Lung (tissue), 12 donors: Measurements from ENCODE around the gene CLPTM1L. TPM values are rescaled to one million over a fixed set of nuclear protein-coding genes. Genes with fewer than 3 reads are reported as not detected.

Experiments
- ATAC-seq: fragments of 200-7000 bp; cut with Tn5 transposase; one replicate; pipeline ENCODE4 v1.9.1; 2020; ENCODE audit warnings: moderate number of reproducible peaks; ENCODE audit not compliant: insufficient read depth, low FRiP score
- DNase-seq, 3 donors: peaks; one replicate each; pipeline ENCODE4 v3.0.0-alpha.2; 2013 to 2017
- H3K27ac ChIP-seq, 2 donors: one replicate each; pipeline ENCODE4 v1.5.1; 2013; ENCODE audit warnings: mild to moderate bottlenecking in 2 of 2, moderate library complexity in 2 of 2, control low read depth in 1 of 2, inconsistent platforms in 1 of 2, low read depth in 1 of 2, low read length in 1 of 2
- H3K27me3 ChIP-seq, 3 donors: one replicate each; pipeline ENCODE4 v1.5.1; 2013; ENCODE audit warnings: low read length in 2 of 3; ENCODE audit not compliant: control insufficient read depth in 3 of 3, insufficient read depth in 3 of 3
- H3K36me3 ChIP-seq, 4 donors: one replicate each; pipeline ENCODE4 v1.5.1; 2013; ENCODE audit warnings: low read length in 4 of 4, mild to moderate bottlenecking in 1 of 4, moderate library complexity in 1 of 4; ENCODE audit not compliant: control insufficient read depth in 4 of 4, insufficient read depth in 4 of 4
- H3K4me1 ChIP-seq, 5 donors: one replicate each; pipeline ENCODE4 v1.5.1; 2013; ENCODE audit warnings: low read length in 5 of 5, mild to moderate bottlenecking in 2 of 5, moderate library complexity in 1 of 5; ENCODE audit not compliant: control insufficient read depth in 5 of 5, insufficient read depth in 5 of 5
- H3K4me3 ChIP-seq: one replicate; pipeline ENCODE4 v1.5.1; 2013; ENCODE audit warnings: mild to moderate bottlenecking, control low read depth, moderate library complexity
- H3K9ac ChIP-seq, 2 donors: one replicate each; pipeline ENCODE4 v1.5.1; 2013; ENCODE audit warnings: low read length in 2 of 2, control low read depth in 1 of 2; ENCODE audit not compliant: insufficient read depth in 1 of 2
- H3K9me3 ChIP-seq, 4 donors: one replicate each; pipeline ENCODE4 v1.5.1; 2013; ENCODE audit warnings: low read length in 3 of 4, mild to moderate bottlenecking in 1 of 4, moderate library complexity in 1 of 4; ENCODE audit not compliant: control insufficient read depth in 4 of 4, insufficient read depth in 3 of 4
- WGBS, 2 donors: extraction: QIAGEN DNeasy Blood & Tissue Kit; methylation state at CpG; one replicate each; pipeline ENCODE4 v1.1.7; 2013; 5-methylcytosine and 5-hydroxymethylcytosine counted together
- polyA plus RNA-seq, 2 donors: library from polyadenylated mRNA; stranded (reverse); fragments of 200-250 nt; gene quantifications; one replicate each; pipeline ENCODE4 v1.2.1, GENCODE V29; 2013
- total RNA-seq, 2 donors: library from RNA; depleted of rRNA in 1 of 2; stranded (reverse); fragments of >200 nt in 1 of 2; gene quantifications; one replicate each; pipeline ENCODE4 v1.2.1, GENCODE V29; 2014 to 2021
- TF ChIP-seq, protein P1 (sequence below): IDR thresholded peaks from 2 replicates; pipeline ENCODE4 v1.5.1; 2012; ENCODE audit warnings: mild to moderate bottlenecking; ENCODE audit errors: control extremely low read depth, extremely low read depth
- donor health status: control.
- donor health status: control.
- donor health status: Bipolar disorder and iron deficiency.
- donor health status: healthy.
- donor health status: DM: yes; HTN: yes; CAD: no.

The CLPTM1L gene
- total and polyA plus RNA-seq, 4 donors: 79.0 to 153 (median 144) TPM

DNA sequence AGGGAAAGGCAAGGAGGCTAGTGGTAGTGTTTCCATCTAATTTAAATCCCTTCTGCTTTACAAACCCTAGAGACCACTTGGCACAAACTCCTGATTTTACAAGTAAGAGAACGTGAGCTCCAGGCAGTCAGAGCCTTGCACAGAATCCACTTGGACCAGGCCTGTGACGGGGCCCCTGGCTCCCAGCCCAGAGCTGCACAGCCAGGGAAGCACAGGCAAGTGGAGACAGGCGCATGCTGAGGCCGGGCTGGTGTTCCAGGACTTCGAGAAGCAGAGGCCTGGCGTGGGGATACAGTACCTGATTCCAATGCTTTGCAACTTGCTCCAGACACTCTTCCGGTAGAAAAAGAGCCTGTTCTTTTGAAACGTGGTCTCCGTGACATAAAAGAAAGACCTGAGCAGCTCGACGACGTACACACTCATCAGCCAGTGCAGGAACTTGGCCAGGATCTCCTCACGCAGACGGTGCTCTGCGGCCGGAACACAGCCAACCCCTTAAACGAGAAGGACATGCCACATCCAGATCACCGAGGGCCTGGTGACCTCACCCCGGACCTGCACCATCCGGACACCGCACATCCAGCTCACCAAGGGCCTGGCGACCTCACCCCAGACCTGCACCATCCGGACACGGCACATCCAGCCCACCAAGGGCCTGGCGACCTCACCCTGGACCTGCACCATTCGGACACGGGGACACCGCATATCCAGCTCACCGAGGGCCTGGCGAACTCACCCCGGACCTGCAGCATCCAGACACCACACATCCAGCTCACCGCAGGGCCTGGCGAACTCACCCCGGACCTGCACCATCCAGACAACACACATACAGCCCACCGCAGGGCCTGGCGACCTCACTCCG is 62.5 kb downstream of the CLPTM1L start:
- ATAC-seq (no peak), DNase-seq (peak; percentile 32 to 71 (median 42))
- no peaks in the 10 kb centered on the region for H3K4me1 ChIP-seq
- TF ChIP-seq, protein P1, sequence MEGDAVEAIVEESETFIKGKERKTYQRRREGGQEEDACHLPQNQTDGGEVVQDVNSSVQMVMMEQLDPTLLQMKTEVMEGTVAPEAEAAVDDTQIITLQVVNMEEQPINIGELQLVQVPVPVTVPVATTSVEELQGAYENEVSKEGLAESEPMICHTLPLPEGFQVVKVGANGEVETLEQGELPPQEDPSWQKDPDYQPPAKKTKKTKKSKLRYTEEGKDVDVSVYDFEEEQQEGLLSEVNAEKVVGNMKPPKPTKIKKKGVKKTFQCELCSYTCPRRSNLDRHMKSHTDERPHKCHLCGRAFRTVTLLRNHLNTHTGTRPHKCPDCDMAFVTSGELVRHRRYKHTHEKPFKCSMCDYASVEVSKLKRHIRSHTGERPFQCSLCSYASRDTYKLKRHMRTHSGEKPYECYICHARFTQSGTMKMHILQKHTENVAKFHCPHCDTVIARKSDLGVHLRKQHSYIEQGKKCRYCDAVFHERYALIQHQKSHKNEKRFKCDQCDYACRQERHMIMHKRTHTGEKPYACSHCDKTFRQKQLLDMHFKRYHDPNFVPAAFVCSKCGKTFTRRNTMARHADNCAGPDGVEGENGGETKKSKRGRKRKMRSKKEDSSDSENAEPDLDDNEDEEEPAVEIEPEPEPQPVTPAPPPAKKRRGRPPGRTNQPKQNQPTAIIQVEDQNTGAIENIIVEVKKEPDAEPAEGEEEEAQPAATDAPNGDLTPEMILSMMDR: no peak
- no peaks in the 10 kb centered on the region for H3K27me3 ChIP-seq
- WGBS, 2 donors: 82 to 90% methylated on average over 37 of the region's 37 CpGs
- H3K9ac ChIP-seq: no peak overlapping the region
- peaks cover 0 to 11% (median 0%) of the 10 kb centered on the region in 4 donors for H3K9me3 ChIP-seq
- no peak overlapping the region for H3K4me3 ChIP-seq
- H3K36me3 ChIP-seq: no peaks in the 10 kb centered on the region
- H3K27ac ChIP-seq: no peak overlapping the region

DNA sequence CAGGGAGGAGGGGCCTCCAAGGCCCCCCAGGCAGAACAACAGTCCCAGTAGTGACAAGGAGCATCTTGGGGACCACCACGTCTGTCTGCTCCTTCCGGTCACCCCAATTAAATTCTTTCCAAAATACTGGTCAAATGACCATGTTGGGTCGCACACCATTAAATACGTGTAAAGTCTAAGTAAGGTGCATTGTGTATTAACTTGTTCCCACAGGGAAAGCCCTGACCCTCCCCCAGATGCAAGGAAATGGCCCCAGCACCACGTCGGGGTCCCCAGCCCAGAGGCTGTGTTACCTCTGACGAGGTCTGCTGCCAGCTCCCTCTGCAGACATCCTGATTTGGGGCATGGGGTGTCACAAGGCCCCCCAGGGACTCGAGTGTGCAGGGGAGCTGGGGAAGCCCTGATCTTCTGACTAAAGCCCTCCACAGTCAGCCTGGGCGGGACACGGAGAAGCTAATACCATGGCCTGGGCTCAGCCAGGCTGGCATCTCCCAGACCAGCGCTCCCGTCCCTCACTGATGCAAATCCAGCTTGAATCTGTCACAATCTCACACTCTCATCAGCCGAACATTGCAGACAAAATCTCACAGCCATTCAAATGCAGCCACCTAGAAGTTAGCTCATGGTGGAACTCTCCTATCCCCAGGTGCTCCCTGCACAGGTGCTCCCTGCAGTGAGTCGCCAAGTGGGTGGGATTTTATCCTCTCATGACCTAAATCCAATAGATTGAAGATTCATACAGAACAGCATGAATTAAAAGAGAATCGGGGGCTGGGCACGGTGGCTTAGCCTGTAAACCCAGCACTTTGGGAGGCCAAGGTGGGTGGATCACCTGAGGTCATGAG is 63.6 kb downstream of the CLPTM1L start:
- DNase-seq (peak in 1 of 3 donors; percentile 5), ATAC-seq (no peak)
- Histone ChIP-seq H3K4me3 (no peak overlapping the region), H3K4me1 (no peaks in the 10 kb centered on the region), H3K9me3 (peaks cover 0 to 11% (median 0%) of the 10 kb centered on the region in 4 donors), H3K36me3 (no peaks in the 10 kb centered on the region), H3K27me3 (no peaks in the 10 kb centered on the region), H3K9ac (no peak overlapping the region), H3K27ac (no peak overlapping the region)
- 83 to 92% methylated on average over 16 of the region's 16 CpGs for WGBS, 2 donors
- TF ChIP-seq, protein P1: no peak

DNA sequence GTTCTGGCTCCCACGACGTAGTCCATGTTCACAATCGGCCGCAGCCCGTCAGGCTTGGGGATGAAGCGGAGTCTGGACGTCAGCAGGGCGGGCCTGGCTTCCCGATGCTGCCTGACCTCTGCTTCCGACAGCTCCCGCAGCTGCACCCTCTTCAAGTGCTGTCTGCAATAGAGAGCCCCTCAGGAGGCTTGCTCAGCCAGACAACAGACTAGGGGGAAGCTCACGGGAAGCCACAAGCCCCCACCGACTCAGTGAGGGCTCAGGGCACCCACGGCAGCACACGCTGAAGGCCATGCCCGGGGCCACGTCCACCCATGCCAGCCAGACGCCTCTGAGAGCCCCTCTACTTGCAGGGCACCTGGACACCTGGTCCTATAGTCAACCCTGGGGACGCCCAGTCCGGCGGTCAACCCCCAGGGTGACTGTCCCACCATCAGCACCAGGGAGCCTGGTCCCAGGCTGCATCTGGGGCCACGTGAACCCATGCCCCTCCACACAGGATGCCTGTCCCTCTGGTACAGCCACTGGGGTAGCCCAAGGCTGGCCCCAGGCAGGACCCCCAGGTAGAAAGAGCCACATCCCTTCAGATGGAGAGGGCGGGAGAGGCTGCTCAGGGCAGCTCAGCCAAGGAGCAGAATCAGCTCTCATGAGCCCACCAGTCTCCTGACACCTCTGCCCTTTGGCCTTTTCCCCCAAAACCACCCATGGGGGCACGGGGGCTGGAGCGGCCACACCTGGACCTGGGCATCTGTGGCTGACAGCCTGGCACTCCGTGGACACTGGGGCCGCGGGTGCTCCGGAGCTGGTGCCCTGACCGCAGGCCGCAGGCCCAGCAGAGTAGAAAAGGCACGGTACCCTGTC is 64.5 kb downstream of the CLPTM1L start:
- H3K27ac ChIP-seq: no peak overlapping the region
- H3K27me3 ChIP-seq: no peaks in the 10 kb centered on the region
- no peak for ATAC-seq
- H3K4me1 ChIP-seq: no peaks in the 10 kb centered on the region
- no peaks in the 10 kb centered on the region for H3K36me3 ChIP-seq
- WGBS, 2 donors: 90 to 95% methylated on average over 29 to 32 of the region's 32 CpGs
- no peak for DNase-seq
- TF ChIP-seq, protein P1: no peak
- H3K4me3 ChIP-seq: no peak overlapping the region
- H3K9me3 ChIP-seq: peaks cover 0 to 10% (median 0%) of the 10 kb centered on the region in 4 donors
- H3K9ac ChIP-seq: no peak overlapping the region
